Left cardiac atrium (tissue), 4 donors: Measurements from ENCODE around the gene RECQL. TPM values are rescaled to one million over a fixed set of nuclear protein-coding genes. Genes with fewer than 3 reads are reported as not detected.
A peak's percentile ranks its signal among the peaks of the same experiment; 100 is the strongest.
"Not testable (repeated sequence)": the region's sequence is repeated elsewhere in the genome, so short reads cannot be mapped to it uniquely, and the experiment has no call there.

ENCODE experiments used
- ATAC-seq, 2 donors: fragments of 200-7000 bp; cut with Tn5 transposase; one replicate each; pipeline ENCODE4 v1.9.1; 2020; ENCODE audit warnings: mild to moderate bottlenecking in 2 of 2, moderate library complexity in 2 of 2
- DNase-seq: peaks from one replicate; pipeline ENCODE4 v3.0.0-alpha.2; 2020
- intact Hi-C, 2 donors: fragments of 100-400 bp; cut with DNase I; formaldehyde crosslinking; loops; one replicate each; pipeline versions ENCODE4 v1.14.1 to v1.15.1; 2022 to 2023
- total RNA-seq, 2 donors: library from RNA; stranded (reverse); fragmentation: NEBNext Ultra II Directional; extraction: Animal tissue kit (Norgen Biotek cat#: 25700); gene quantifications; one replicate each; pipeline ENCODE4 v1.2.1, GENCODE V29; 2021
- donor health status: DM: no; HTN: yes; CAD: no.
- donor health status: DM: no; HTN: yes; CAD: no; lungs with severe emphysema.
- donor health status: DM: yes; HTN: yes; CAD: no.
- donor health status: Dilated cardiomyopathy.

The RECQL gene
- total RNA-seq, 2 donors from 2014 or later, result 19.9 to 23.9 TPM

GRCh38 chr12:21444193-21445146 lies 57.0 kb downstream of the RECQL start:
- ATAC-seq (no peak), DNase-seq (no peak)
- intact Hi-C loops, result no loop called here

- ATAC-seq, result no peak
- DNase-seq, result no peak
- intact Hi-C loops, result loop anchor here in 1 of 2 donors (5.0 kb wide), 1 partner anchor 218 kb away; the partner anchor contains the start of gene LDHB
Observed at GRCh38 chr12:21439347-21439746, 62.1 kb downstream of the RECQL start.

- intact Hi-C loops, result loop anchor here in 1 of 2 donors (5.0 kb wide), 1 partner anchor 219 kb away; the partner anchor contains the start of gene LDHB
- DNase-seq (no peak), ATAC-seq (no peak)
Observed at GRCh38 chr12:21438643-21439042, 62.8 kb downstream of the RECQL start.

GRCh38 chr12:21434699-21435098 lies 66.7 kb downstream of the RECQL start:
- DNase-seq (no peak), ATAC-seq (no peak)
- intact Hi-C loops, result loop anchor here in 1 of 2 donors (5.0 kb wide), 1 partner anchor 223 kb away; the partner anchor contains the start of gene LDHB

- DNase-seq (no peak), ATAC-seq (no peak)
- intact Hi-C loops, result no loop called here
Observed at GRCh38 chr12:21433525-21433924, 67.9 kb downstream of the RECQL start.

- peak; percentile 16 to 50 for ATAC-seq
- no peak for DNase-seq
- intact Hi-C loops, result no loop called here
Observed at GRCh38 chr12:21429994-21430393, 71.4 kb downstream of the RECQL start.

- ATAC-seq (no peak), DNase-seq (no peak)
- intact Hi-C loops, result no loop called here
Observed at GRCh38 chr12:21428241-21428640, 73.2 kb downstream of the RECQL start.

- ATAC-seq, intact Hi-C loops, DNase-seq: not testable (repeated sequence)
Observed at GRCh38 chr12:21419009-21419699, 82.3 kb downstream of the RECQL start.

Other genes starting within 250 kb of the RECQL start
- gene SLCO1A2, start 166.7 kb downstream of the RECQL start, total RNA-seq, result not detected
- not detected for gene IAPP, start 128.7 kb downstream of the RECQL start, total RNA-seq
- 10 to 100 TPM; 10.8 to 13.2 TPM for gene PYROXD1, start 64.0 kb downstream of the RECQL start, total RNA-seq
- 10 to 100 TPM; 24.9 to 29.7 TPM for gene GOLT1B, start 154 bp upstream of the RECQL start, total RNA-seq
- 1 to 10 TPM; 2.6 to 6.5 TPM for gene SPX, start 24.7 kb upstream of the RECQL start, total RNA-seq
- gene GYS2, start 103.2 kb upstream of the RECQL start, total RNA-seq, result under 1 TPM in 1 of 2 donors, not detected in 1; 0.62 TPM
- gene LDHB, start 156.2 kb upstream of the RECQL start, total RNA-seq, result 1,000 to 10,000 TPM; 1,145 to 1,293 TPM